GM19099 (cell line): ENCODE data around the gene CSTPP1.

Experiments
- POLR2A ChIP-seq: IDR thresholded peaks from 3 replicates; pipeline ENCODE4 v1.6.1; 2011; ENCODE audit warnings: low read depth; ENCODE audit not compliant: insufficient read length; ENCODE audit errors: extremely low read depth

CSTPP1 gene

DNA sequence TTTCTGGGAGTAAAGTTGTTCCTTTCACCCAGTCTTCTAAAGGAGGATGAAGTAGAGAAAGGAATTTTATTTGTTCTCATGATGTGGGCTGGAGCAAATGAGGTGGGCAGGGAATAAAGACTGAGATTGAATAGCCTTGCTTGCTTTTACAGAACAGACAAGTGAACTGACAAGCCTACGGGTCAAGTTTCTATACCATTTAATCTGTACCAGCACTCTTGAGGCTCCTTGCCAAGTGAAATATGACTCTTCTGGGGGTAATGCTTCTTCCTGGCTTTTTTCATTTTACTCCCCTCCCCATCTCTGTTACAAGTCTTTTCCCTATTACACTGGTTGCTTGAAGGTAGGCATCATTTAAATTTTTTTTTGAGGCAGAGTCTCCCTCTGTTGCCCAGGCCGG lies 54.8 kb downstream of the CSTPP1 start:
- no peak for TF ChIP-seq POLR2A

DNA sequence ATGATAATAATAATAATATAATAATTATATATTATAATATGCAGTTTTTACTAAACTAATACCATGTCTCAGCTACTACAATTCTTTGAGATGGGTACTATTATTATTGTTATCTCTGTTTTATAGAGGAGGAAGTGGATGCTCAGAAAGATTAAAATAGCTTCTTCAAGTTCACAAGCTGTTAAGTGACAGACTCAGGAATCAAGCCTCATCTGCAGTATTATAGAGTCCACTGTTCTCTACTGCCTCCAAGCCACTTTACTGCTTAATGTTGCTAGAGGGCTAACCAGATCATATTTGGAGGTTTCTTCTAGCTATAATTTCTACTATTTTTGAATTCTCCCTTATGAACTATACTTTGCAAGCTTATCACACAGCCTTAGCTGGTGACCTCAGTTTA lies 62.7 kb downstream of the CSTPP1 start:
- TF ChIP-seq POLR2A: no peak

DNA sequence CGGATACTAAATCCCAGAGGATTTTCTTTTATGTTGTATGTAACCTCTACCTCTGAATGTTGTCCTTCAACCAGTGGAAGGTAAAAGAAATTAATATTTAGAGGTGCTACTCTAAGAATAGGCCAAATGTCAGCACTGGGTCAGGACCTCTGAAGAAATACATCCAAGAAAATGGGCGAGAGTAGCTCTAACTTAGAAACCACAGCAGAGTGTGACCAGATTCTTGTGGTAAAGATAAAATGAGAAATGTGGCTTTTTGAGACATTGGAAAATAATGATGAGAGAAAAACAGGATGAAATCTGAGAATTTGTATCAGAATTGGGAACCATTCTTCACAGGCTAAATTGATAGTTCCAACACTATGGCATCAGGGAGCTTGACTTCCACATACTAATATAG lies 63.5 kb downstream of the CSTPP1 start:
- no peak for TF ChIP-seq POLR2A

DNA sequence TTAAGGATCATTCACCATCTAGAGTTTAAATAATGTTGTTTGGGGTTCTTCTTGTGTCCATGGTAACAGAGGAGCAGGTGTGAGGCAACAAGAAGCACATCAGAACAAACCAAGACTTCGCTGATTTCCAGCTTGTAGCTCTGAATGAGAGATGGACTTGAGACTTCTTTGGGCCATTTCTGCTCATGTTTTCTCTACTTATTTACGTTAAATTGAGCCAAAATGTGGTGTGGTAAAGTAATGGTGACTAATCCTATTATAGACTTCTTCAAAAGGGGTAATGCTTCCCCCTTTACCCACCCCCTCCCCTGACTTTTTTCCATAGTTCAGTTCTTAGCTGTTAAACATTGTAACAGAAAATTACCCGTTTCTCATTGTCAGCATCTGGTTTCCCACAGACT lies 65.2 kb downstream of the CSTPP1 start:
- no peak for TF ChIP-seq POLR2A

DNA sequence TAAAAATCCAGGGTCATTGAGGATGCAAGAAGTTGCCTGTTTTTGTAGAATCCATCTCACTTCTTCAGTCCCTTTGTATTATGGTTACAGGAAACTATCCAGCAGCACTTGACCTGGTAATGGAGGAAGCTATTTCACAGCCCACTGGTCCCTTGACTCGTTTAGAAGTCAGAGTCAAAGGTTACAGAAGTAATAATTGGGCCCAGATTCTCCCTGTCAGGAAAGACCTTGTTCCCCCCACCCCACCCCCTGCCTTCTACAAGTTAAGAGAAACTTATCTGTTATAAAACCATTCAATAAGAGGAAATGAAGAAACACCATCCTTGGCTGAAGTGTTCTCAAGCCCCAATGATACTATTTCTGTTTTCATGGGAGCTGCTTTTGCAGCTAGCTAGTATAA lies 65.8 kb downstream of the CSTPP1 start:
- TF ChIP-seq POLR2A: no peak

DNA sequence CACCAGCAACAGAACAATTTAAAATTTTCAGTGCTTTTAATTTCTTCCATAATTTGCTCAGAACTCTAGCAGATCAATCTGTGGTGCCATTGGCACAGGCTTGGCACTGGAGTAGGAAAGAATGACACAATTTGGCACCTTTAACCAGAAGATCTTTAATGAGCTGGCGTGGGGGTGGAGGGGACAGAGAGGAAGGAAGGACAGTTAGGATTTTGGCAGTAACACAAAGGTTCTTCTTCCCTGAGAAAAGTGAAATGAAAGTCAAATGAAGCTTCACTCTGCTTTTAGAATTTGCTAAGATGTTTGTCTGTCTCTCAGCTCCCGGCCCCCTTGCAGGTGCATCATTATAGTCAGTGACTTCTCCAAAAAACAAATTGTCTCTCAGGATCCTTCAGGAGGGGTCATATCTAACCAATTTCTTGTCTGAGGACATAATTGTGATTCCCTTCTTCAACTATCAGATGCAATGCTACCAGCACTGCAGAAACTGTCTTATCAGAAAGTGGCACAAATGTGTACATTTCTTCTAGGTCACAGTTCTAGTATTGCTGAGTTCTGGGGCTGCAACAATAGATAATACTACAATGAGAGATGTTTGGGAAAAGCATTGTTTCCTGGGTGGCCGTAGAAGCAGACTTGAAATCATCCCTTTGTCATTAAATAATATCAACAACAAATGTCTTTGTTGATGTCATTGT lies 66.8 kb downstream of the CSTPP1 start:
- TF ChIP-seq POLR2A: no peak

DNA sequence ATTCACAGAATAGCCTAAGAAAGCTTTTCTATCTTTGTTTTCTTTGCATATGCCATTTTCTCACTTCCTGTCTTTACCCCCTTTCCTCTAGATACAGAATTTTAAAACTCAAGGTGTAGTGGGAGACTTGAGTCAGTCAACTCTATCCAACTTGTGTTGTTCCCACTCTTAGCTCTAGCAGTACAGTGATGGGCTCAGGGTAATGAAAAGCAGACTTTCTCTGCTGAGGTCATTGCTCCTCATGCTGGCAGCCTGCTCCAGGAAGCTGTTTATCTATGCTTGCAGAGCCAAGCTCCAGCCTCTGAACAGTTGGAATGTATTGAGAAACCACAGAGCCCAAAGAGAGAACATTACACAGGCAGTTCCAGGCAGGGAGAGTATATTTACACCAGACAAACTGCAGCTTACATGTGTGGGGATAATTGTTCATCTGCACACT lies 68.1 kb downstream of the CSTPP1 start:
- TF ChIP-seq POLR2A: no peak

DNA sequence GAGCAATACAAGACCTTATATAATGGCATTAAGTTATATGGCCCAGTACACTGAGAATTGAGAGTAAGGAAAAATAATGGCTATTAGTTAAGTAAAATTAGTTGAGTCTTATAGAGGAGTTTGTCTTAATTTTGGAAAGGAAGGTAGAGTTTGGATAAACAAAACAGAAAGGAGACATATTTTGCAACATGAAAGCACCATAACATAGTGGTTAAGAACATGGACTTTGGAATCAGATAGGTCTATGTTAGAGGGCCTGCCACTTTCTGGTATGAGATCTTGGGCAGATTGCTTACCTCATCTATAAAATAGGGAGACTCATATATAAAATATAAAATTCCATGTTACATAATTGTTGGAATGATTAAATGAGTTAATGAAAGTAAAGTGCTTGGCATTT lies 68.9 kb downstream of the CSTPP1 start:
- TF ChIP-seq POLR2A: no peak

DNA sequence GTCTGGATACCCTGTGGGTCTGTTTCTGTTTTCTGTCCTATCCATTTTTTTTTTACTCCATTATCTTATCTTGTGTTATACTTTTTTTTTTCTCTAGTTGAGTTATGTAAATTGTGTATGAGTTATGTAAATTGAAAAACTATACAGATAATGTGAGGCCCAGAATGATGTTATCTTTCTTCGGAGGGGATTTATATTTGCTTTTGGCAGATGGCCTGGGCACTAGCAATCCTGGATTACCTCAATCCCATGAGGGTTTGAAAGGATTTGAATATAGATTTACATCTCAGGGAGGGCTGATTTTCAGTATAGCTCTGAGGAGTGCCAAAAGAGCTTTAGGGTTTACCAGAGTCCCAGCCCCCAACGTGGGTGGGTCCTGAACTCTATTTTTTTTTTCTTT lies 71.0 kb downstream of the CSTPP1 start:
- TF ChIP-seq POLR2A: no peak

DNA sequence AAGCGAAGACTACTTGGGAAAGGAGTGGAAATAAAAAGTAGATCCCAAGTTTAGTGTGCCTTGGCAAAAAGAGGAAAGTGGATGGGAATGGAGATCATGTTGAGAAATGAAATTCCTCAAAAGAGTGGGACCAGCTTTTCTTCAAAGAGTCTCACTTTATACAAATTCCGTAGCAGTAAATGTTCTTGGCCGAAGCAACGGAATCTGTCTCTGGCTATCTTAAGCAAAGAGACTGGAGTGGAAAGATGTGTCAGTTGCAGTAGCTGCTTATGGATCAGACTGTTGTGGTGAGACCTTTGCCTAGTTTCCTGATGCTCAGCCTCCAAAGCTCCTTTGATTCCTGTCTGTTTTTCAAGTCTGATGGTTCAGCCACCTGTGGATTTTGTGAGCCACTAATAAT lies 73.6 kb downstream of the CSTPP1 start:
- no peak for TF ChIP-seq POLR2A

DNA sequence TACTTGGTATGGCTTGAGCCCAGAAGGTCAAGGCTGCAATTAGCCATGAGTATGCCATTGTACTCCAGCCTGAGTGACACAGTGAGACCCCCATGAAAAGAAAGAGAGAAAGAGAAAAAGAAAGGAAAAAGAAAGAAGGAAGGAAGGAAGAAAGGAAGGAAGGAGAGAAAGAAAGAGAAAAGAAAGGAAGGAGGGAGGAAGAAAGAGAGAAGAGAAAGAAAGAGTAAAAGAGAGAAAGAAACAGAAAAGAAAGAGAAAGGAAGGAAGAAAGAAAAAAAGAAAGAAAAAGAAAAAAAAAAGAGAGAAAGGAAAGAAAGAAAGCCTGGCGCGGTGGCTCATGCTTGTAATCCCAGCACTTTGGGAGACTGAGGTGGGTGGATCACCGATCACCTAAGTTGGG lies 77.5 kb downstream of the CSTPP1 start:
- TF ChIP-seq POLR2A: no peak

DNA sequence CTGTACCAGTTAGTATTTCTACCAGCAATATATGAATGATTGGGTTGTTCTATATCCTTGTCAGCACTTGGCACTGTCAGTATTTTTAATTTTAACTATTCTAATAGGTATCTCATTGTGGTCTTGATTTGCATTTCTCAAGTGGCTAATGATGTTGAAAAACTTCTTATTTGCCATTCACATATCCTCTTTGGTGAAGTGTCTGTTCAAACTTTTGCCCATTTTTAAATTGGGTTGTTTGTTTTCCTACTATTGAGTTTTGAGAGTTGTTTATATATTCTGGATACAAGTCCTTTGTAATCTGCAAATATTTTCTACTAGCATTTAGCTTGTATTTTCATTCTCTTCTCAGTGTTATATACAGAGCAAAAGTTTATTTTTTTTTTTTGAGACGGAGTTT lies 82.1 kb downstream of the CSTPP1 start:
- TF ChIP-seq POLR2A: no peak

DNA sequence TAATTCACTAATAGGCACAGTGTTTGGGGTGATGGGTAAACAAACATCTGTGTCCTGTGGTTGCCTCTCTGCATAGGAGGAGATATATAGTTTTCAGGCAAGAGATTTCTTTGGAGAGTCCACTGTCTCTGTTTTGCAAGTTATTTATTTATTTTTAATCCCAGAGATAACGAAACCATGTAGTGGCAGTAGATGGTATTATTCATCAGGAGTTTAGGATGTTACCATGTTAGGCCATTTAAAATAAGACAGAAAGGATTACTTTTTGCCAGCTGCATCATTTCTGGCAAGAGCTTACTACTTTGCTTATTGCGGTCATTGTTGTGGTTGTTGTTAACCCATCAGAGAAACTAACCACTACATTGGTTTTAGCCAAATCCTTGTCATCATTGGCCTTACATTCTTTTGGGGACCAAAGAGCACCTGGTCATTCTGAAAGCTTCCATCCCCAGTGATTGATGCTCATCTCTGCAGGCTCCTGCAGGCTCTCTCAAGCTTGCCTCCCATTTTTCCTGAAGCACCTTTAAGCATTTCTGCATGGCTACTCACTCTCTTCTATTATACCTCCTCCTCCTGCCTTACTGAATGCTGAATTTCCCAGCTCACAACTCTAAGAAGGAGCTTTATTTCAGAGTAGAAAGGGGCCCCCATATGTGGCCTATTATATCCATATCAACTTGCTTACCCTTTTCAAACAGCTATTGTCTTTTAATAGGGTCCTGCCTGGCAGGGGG lies 84.4 kb downstream of the CSTPP1 start:
- no peak for TF ChIP-seq POLR2A

DNA sequence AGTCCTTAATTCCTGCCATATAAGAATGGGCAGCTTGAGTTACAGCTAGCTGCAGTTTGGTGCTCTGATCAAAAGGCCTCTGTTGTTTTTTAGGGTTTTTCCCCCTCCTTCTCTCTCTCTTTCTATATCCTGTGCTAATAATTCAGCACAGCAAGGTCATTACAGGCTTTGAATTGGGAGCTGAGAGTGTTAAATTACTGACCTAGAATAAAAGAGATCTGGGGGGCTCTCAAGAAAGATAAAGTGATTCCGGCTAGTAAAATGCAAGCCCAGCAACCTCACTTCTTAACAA lies 84.9 kb downstream of the CSTPP1 start:
- TF ChIP-seq POLR2A: no peak

DNA sequence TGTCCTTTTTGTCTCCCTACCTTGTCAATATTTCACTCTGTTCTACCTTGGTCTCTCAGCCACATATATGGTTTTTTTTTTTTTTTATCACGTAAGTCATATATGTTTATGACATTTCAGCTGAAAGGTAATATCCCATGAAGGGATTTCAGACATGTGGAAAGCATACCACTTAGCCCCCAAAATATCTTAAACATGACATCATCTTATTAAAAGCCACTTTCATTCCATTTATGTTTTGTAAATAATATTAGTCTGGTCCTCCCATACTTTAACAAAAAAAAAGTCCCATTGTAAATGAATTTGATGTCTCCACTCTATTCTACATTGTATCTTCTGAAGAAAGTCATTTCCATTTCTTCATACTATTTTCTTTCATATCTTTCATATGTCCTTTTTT lies 85.4 kb downstream of the CSTPP1 start:
- TF ChIP-seq POLR2A: no peak

DNA sequence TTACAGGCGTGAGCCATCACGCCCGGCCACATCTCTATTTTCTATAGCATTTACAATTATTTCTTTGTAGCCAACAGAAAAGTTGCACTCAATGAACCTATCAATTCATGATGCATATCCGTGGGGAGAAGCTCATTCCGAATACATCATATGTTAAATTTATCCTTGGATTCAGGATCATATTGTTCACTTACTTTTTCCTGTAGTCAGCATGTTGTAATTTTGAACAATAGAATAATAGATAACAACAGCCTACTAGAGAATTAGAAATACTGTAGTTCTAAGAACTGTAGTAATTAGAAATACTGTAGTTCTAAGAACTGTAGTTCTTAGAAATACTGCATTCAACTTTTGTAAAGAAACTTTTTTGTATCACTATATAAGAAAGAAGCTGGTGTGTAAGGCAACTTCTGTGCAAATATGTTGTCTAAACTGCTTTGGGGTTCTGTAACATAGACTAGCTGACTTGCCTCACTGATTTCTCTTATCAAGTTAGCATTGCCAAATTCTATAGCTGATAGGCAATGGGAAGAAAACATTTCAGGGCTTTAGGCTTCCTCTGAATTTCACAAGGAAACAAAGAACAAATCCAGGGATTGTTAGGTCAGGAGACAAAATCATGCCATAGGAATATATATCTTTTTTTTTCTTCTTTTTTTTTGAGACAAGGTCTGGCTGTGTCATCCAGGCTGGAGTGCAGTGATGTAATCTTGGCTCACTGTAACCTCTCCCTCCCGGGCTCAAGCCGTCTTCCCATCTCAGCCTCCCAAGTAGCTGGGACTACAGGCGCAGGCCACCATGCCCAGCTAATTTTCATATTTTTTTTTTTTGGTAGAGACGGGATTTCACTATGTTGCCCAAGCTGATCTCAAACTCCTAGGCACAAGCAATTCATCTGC lies 91.9 kb downstream of the CSTPP1 start:
- TF ChIP-seq POLR2A: no peak
